Activated naive CD4-positive, alpha-beta T cell treated with anti-CD3 and anti-CD28 coated beads, Interleukin-2, amount 50 U/mL, for 16 hours (primary cell): Measurements from ENCODE around the gene SULT1C3.

ENCODE experiments used
- DNase-seq: peaks from one replicate; pipeline ENCODE4 v3.0.0-alpha.2; 2020

SULT1C3 gene

GRCh38 chr2:108239786-108240185, at the start of gene SULT1C3:
Gene SULT1C3 (plus strand): TSS chr2:108239968. CDS start chr2:108247195, 7,227 bp downstream.
- no peak for DNase-seq

- no peak for DNase-seq
Measured at GRCh38 chr2:108193251-108193650, 46.5 kb upstream of the SULT1C3 start.

GRCh38 chr2:108194409-108195132, 45.2 kb upstream of the SULT1C3 start:
- DNase-seq = no peak

GRCh38 chr2:108195133-108195439, 44.7 kb upstream of the SULT1C3 start:
- DNase-seq = no peak

GRCh38 chr2:108199726-108200125, 40.0 kb upstream of the SULT1C3 start:
- no peak for DNase-seq

- no peak for DNase-seq
Measured at GRCh38 chr2:108200569-108200968, 39.2 kb upstream of the SULT1C3 start.

GRCh38 chr2:108212671-108213070, 27.1 kb upstream of the SULT1C3 start:
- DNase-seq = no peak

- no peak for DNase-seq
Measured at GRCh38 chr2:108215794-108216211, 24.0 kb upstream of the SULT1C3 start.

GRCh38 chr2:108217211-108217610, 22.6 kb upstream of the SULT1C3 start:
- DNase-seq = no peak

GRCh38 chr2:108219688-108220087, 20.1 kb upstream of the SULT1C3 start:
- no peak for DNase-seq

- DNase-seq = no peak
Measured at GRCh38 chr2:108220191-108220590, 19.6 kb upstream of the SULT1C3 start.

GRCh38 chr2:108220942-108221541, 18.7 kb upstream of the SULT1C3 start:
- no peak for DNase-seq

- DNase-seq = no peak
Measured at GRCh38 chr2:108222261-108222660, 17.5 kb upstream of the SULT1C3 start.

GRCh38 chr2:108223573-108223972, 16.2 kb upstream of the SULT1C3 start:
- DNase-seq = no peak

GRCh38 chr2:108224022-108224421, 15.7 kb upstream of the SULT1C3 start:
- no peak for DNase-seq

- DNase-seq = no peak
Measured at GRCh38 chr2:108226564-108226963, 13.2 kb upstream of the SULT1C3 start.

GRCh38 chr2:108228006-108228405, 11.8 kb upstream of the SULT1C3 start:
- no peak for DNase-seq

- DNase-seq = no peak
Measured at GRCh38 chr2:108228537-108228936, 11.2 kb upstream of the SULT1C3 start.

- no peak for DNase-seq
Measured at GRCh38 chr2:108229875-108230274, 9.9 kb upstream of the SULT1C3 start.

- DNase-seq = no peak
Measured at GRCh38 chr2:108235577-108235976, 4.2 kb upstream of the SULT1C3 start.

GRCh38 chr2:108236676-108237335, 3.0 kb upstream of the SULT1C3 start:
- DNase-seq = no peak

- DNase-seq = no peak
Measured at GRCh38 chr2:108240966-108241365, 1.2 kb downstream of the SULT1C3 start.

GRCh38 chr2:108243566-108243965, 3.8 kb downstream of the SULT1C3 start:
- no peak for DNase-seq

- DNase-seq = no peak
Measured at GRCh38 chr2:108244667-108245414, 5.1 kb downstream of the SULT1C3 start.
